SK-N-SH (cell line): Measurements from ENCODE around the gene SKA2. TPM values are rescaled to one million over a fixed set of nuclear protein-coding genes. Genes with fewer than 3 reads are reported as not detected.

Experiments used
- CTCF ChIA-PET: fragments of 300-600, 350-600 bp; formaldehyde crosslinking; extraction: SDS; loops from one replicate; lab custom pipeline; 2021; lab: Yijun Ruan, JAX
- POLR2A ChIA-PET: fragments of 350-600 bp; sonication (Branson Sonifier 250); formaldehyde crosslinking; extraction: SDS; loops from one replicate; lab custom pipeline; 2020; ENCODE audit warnings: antibody characterized with exemption, inconsistent platforms; lab: Yijun Ruan, JAX
- DNase-seq: peaks from one replicate; pipeline ENCODE4 v3.0.0; 2012
- H2AFZ ChIP-seq: fragments of 200-600 bp; sonication (generic); 2 replicates; pipeline ENCODE4 v1.8.1; 2016; ENCODE audit warnings: antibody characterized with exemption, mild to moderate bottlenecking, low read depth
- H3F3A ChIP-seq: fragments of 200-600 bp; sonication (generic); replicated peaks from 2 replicates; pipeline ENCODE3; 2016; ENCODE audit warnings: antibody characterized with exemption, mild to moderate bottlenecking; ENCODE audit not compliant: insufficient read depth
- H3K27ac ChIP-seq, 2 experiments: fragments of 200-500 bp in 1 of 2; fragments of 200-600 bp in 1 of 2; sonication (Bioruptor generic) in 1 of 2; sonication (generic), shearing (Covaris generic) in 1 of 2; 2 replicates each; pipeline versions ENCODE4 v1.5.1 to v1.6.1; 2014 to 2016; ENCODE audit warnings: low read depth in 2 of 2, inconsistent platforms in 1 of 2, low read length in 1 of 2, mild to moderate bottlenecking in 1 of 2, mixed read lengths in 1 of 2
- H3K27me3 ChIP-seq: fragments of 200-600 bp; sonication (generic), shearing (Covaris generic); 2 replicates; pipeline ENCODE4 v1.6.1; 2016; ENCODE audit warnings: mixed run types; ENCODE audit not compliant: insufficient read depth
- H3K36me3 ChIP-seq, 2 experiments: fragments of 200-500 bp in 1 of 2; fragments of 200-600 bp in 1 of 2; sonication (Bioruptor generic) in 1 of 2; sonication (generic) in 1 of 2; replicated peaks in 1 of 2; 2 replicates each; pipeline versions ENCODE3 to v1.5.1; 2014 to 2016; ENCODE audit warnings: low read length in 1 of 2, mild to moderate bottlenecking in 1 of 2; ENCODE audit not compliant: insufficient read depth in 2 of 2, control insufficient read depth in 1 of 2
- H3K4me1 ChIP-seq, 2 experiments: fragments of 200-500 bp in 1 of 2; fragments of 200-600 bp in 1 of 2; sonication (Bioruptor generic) in 1 of 2; sonication (generic), shearing (Covaris generic) in 1 of 2; 2 replicates each; pipeline versions ENCODE4 v1.5.1 to v1.6.1; 2014 to 2016; ENCODE audit warnings: low read depth in 1 of 2, low read length in 1 of 2, mixed run types in 1 of 2; ENCODE audit not compliant: insufficient read depth in 2 of 2, control insufficient read depth in 1 of 2
- H3K4me2 ChIP-seq: fragments of 200-600 bp; sonication (generic), shearing (Covaris generic); 2 replicates; pipeline ENCODE4 v1.6.1; 2017; ENCODE audit warnings: mixed run types
- H3K4me3 ChIP-seq, 2 experiments: fragments of 200-500 bp in 1 of 2; fragments of 200-600 bp in 1 of 2; sonication (Bioruptor generic) in 1 of 2; sonication (generic), shearing (Covaris generic) in 1 of 2; 2 replicates each; pipeline versions ENCODE4 v1.5.1 to v1.8.1; 2014 to 2016; ENCODE audit warnings: low read depth in 2 of 2, inconsistent platforms in 1 of 2, low read length in 1 of 2, mild to moderate bottlenecking in 1 of 2, mixed read lengths in 1 of 2, moderate library complexity in 1 of 2
- H3K79me2 ChIP-seq: fragments of 200-600 bp; sonication (generic); 2 replicates; pipeline ENCODE4 v1.8.1; 2017; ENCODE audit warnings: mild to moderate bottlenecking; ENCODE audit not compliant: insufficient read depth
- H3K9ac ChIP-seq: fragments of 200-600 bp; sonication (generic); 2 replicates; pipeline ENCODE4 v1.6.1; 2017; ENCODE audit warnings: mixed run types
- H3K9me2 ChIP-seq: fragments of 200-600 bp; sonication (generic); 2 replicates; pipeline ENCODE4 v1.6.1; 2017; ENCODE audit warnings: mixed run types
- H3K9me3 ChIP-seq: fragments of 200-600 bp; sonication (generic); 2 replicates; pipeline ENCODE4 v1.6.1; 2017; ENCODE audit warnings: mixed run types, mild to moderate bottlenecking, moderate library complexity
- H4K20me1 ChIP-seq: fragments of 200-600 bp; sonication (generic); 2 replicates; pipeline ENCODE4 v1.6.1; 2017; ENCODE audit warnings: mild to moderate bottlenecking, mixed run types; ENCODE audit not compliant: insufficient read depth
- CTCF ChIP-seq: fragments of 200-600 bp; sonication (generic); IDR thresholded peaks from 2 replicates; pipeline ENCODE4 v1.6.1; 2017; ENCODE audit warnings: antibody characterized with exemption, mild to moderate bottlenecking, moderate library complexity
- EZH2phosphoT487 ChIP-seq: fragments of 200-600 bp; sonication (generic); IDR thresholded peaks from 2 replicates; pipeline ENCODE4 v1.6.1; 2017; ENCODE audit warnings: low read depth, mixed run types, mild to moderate bottlenecking, antibody characterized with exemption, moderate library complexity, borderline replicate concordance
- FOSL2 ChIP-seq: IDR thresholded peaks from 2 replicates; pipeline ENCODE4 v1.4.0; 2012; ENCODE audit warnings: low read depth, mild to moderate bottlenecking, moderate library complexity, borderline replicate concordance
- GABPA ChIP-seq: IDR thresholded peaks from 2 replicates; pipeline ENCODE4 v1.4.0; 2012; ENCODE audit warnings: low read depth, mild to moderate bottlenecking
- MAX ChIP-seq: IDR thresholded peaks from 2 replicates; pipeline ENCODE4 v1.4.0; 2012; ENCODE audit warnings: low read depth
- MEF2A ChIP-seq: IDR thresholded peaks from 2 replicates; pipeline ENCODE4 v1.4.0; 2012; ENCODE audit warnings: low read depth, borderline replicate concordance
- NFIC ChIP-seq: IDR thresholded peaks from 2 replicates; pipeline ENCODE4 v1.4.0; 2012; ENCODE audit warnings: borderline replicate concordance
- NRF1 ChIP-seq: IDR thresholded peaks from 2 replicates; pipeline ENCODE4 v1.6.1; 2012; ENCODE audit warnings: low read depth, mild to moderate bottlenecking, low read length
- PBX3 ChIP-seq: IDR thresholded peaks from 2 replicates; pipeline ENCODE4; 2012
- POLR2AphosphoS5 ChIP-seq: IDR thresholded peaks from 2 replicates; pipeline ENCODE4 v1.6.1; 2012; ENCODE audit warnings: low read depth, low read length
- REST ChIP-seq: IDR thresholded peaks from 2 replicates; pipeline ENCODE4 v1.6.1; 2012; ENCODE audit warnings: mild to moderate bottlenecking, low read depth, low read length, moderate library complexity
- RXRA ChIP-seq: IDR thresholded peaks from 2 replicates; pipeline ENCODE4 v1.4.0; 2012; ENCODE audit warnings: low read depth, mild to moderate bottlenecking, borderline replicate concordance
- SMC3 ChIP-seq: IDR thresholded peaks from 2 replicates; pipeline ENCODE4 v1.6.1; 2012; ENCODE audit warnings: low read depth, low read length, improper control_type of control experiment
- USF1 ChIP-seq: IDR thresholded peaks from 2 replicates; pipeline ENCODE4 v1.4.0; 2012; ENCODE audit warnings: low read depth, borderline replicate concordance
- ZBTB33 ChIP-seq: IDR thresholded peaks from 2 replicates; pipeline ENCODE4 v1.4.0; 2012; ENCODE audit warnings: low read depth, borderline replicate concordance
- WGBS: methylation state at CpG from one replicate; pipeline ENCODE4 v1.1.6; 2017; ENCODE audit warnings: low lambda C conversion rate; 5-methylcytosine and 5-hydroxymethylcytosine counted together
- polyA plus RNA-seq, 3 experiments: library from polyadenylated mRNA; depleted of rRNA; stranded (reverse); fragments of >200 nt; gene quantifications; 2 replicates each; pipeline ENCODE4 v1.2.3, GENCODE V29; 2012

The SKA2 gene
- polyA plus RNA-seq, 1 of the 3 experiments (the other 2 are of a cell fraction) = 12.8 TPM

- Histone ChIP-seq H3K4me1 (peaks cover 0 to 10% of the 10 kb centered on the region in 2 experiments; a peak in 2 of 4 replicates), H3K27ac (peak overlapping the region in 1 of 2 experiments; percentile 40; a peak in 2 of 4 replicates), H3K4me3 (no peak overlapping the region), H3K4me2 (peak overlapping the region; percentile 12; the same call in 1 of the 2 replicates), H3K36me3 (peaks cover 3 to 24% of the 10 kb centered on the region in 2 experiments), H3K27me3 (no peaks in the 10 kb centered on the region), H4K20me1 (peaks cover 5% of the 10 kb centered on the region; the same call in 1 of the 2 replicates), H3K9me2 (no peaks in the 10 kb centered on the region), H3K79me2 (peaks cover 87% of the 10 kb centered on the region), H2AFZ (peak overlapping the region; percentile 62; the same call in 1 of the 2 replicates), H3K9ac (no peak overlapping the region; the same call in 1 of the 2 replicates), H3F3A (peaks cover 15% of the 10 kb centered on the region), H3K9me3 (no peaks in the 10 kb centered on the region)
- TF ChIP-seq POLR2AphosphoS5 = no peak
- TF ChIP-seq PBX3 = no peak
- no peak for TF ChIP-seq RXRA
- TF ChIP-seq CTCF = no peak
- no peak for TF ChIP-seq GABPA
- TF ChIP-seq NFIC = peak; percentile 26; the same call in 1 of the 2 replicates
- 0 out of 2 replicates have a peak, but pooled peaks have one; percentile 12 for TF ChIP-seq MAX
- peak; percentile 47; the same call in 1 of the 2 replicates for TF ChIP-seq FOSL2
- no peak for TF ChIP-seq MEF2A
- no peak for TF ChIP-seq SMC3
- POLR2A ChIA-PET = no interaction called here
- 29% methylated on average over 2 of the region's 2 CpGs for WGBS
- CTCF ChIA-PET = interaction anchor here (2.9 kb wide), 1 partner anchor 11 kb away, joined by 10 read pairs; no protein-coding TSS in a partner anchor
- DNase-seq = no peak
These were observed 12.6 kb upstream of the SKA2 start for GRCh38 chr17:59167571-59168001.

- Histone ChIP-seq H2AFZ (peak overlapping the region; percentile 24; the same call in 1 of the 2 replicates), H3K9ac (no peak overlapping the region), H3K4me1 (peaks cover 0 to 10% of the 10 kb centered on the region in 2 experiments; a peak in 2 of 4 replicates), H3K4me2 (peak overlapping the region; percentile 21; the same call in 1 of the 2 replicates), H3K79me2 (peaks cover 94% of the 10 kb centered on the region), H3F3A (peaks cover 10% of the 10 kb centered on the region), H3K27me3 (no peaks in the 10 kb centered on the region), H3K27ac (peak overlapping the region; percentile 14 to 34; a peak in 3 of 4 replicates), H4K20me1 (peaks cover 5% of the 10 kb centered on the region; the same call in 1 of the 2 replicates), H3K4me3 (no peak overlapping the region), H3K9me3 (no peaks in the 10 kb centered on the region), H3K36me3 (peaks cover 0 to 13% of the 10 kb centered on the region in 2 experiments), H3K9me2 (no peaks in the 10 kb centered on the region)
- 81% methylated on average over 2 of the region's 2 CpGs for WGBS
- ChIA-PET CTCF (interaction anchor here (0.6 to 2.9 kb wide), 11 partner anchors 8 to 79 kb away, joined by 3 to 10 read pairs (median 4); partner anchors contain the start of genes GDPD1, PRR11, SKA2 and SMG8), POLR2A (no interaction called here)
- DNase-seq = peak; percentile 76
- TF ChIP-seq MEF2A = no peak; the same call in 1 of the 2 replicates
- no peak for TF ChIP-seq NRF1
- TF ChIP-seq NFIC = peak; percentile 88
- no peak for TF ChIP-seq ZBTB33
- TF ChIP-seq EZH2phosphoT487 = no peak
- peak; percentile 36; the same call in 1 of the 2 replicates for TF ChIP-seq REST
- no peak for TF ChIP-seq POLR2AphosphoS5
- no peak for TF ChIP-seq USF1
These were observed 11.0 kb upstream of the SKA2 start for GRCh38 chr17:59165933-59166342.
